Inflammatory macrophage treated with lipopolysaccharide for 1 hour (primary cell): Measurements from ENCODE around the gene SMC1B.
"Not testable (repeated sequence)": the region's sequence is repeated elsewhere in the genome, so short reads cannot be mapped to it uniquely, and the experiment has no call there.

Experiments
- DNase-seq, 2 donors: peaks; one replicate each; pipeline ENCODE4 v3.0.0-alpha.2; 2020 to 2022

Gene SMC1B

DNA sequence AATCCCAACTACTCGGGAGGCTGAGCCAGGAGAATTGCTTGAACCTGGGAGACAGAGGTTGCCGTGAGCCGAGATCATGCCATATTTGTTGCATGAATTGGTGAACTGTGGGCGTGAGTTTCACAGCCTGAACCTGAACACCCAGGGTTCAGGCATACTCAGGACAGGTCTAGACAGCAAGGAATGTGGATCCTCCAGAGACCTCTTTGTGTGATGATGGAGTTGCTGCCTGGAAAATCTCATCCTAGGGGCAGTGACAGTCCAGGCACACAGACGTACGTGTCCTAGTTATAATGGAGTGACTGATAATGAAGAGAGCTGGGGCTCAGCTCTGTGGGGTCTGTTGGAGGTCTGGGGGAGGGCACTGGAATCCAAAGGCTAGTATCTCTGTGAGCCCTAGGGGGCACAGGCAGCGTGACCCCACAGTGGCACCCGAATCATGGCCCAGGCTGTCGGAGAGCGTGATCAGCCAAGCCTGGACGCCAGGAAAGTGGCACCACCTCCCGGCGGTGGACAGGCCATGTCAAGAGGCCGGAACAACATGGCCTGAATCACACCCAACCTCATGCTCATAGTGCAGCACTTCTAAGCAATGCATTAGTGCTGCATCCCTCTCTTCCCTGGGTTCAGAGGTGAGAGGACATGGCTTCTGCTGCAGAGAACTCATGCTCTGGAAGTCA is 31.8 kb upstream of the SMC1B start:
- no peak for DNase-seq

DNA sequence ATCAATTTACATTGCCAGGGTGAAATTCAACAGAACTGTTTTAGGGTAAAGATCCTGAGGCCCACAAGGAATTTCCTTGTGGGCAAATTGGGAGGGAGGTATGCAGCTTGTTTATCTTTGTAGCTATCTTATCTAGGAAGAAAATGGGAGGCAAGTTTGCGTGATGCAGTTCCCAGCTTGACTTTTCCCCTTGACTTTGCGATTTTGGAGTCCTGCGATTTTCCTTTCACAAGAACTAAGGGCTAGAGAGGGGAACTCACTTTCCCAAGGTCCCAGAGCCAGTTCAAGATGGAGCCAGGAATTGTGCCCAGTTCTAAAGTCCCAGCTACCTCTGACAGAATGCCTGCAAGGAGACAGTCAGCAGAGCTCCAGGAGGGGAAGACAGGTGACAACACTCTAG is 30.8 kb upstream of the SMC1B start:
- DNase-seq = no peak

DNA sequence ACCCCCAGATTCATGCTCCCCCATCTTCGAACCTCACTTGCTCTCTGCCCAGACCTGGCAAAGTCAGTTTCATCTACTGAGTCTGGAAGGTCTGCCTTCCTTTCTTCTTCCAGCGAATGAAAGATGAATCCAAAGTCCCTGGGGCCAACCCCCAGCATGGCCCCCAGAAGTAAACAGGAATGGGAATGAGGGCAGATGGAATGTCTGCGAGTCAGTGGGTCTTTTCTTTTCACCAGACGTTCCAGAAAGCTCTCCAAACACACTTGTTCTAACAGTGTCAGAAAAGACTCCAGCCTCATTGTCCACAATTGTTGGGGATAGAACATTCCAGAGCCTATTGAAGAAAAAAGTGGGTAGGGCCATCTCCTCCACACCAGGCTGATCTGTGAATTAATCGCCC is 28.7 kb upstream of the SMC1B start:
- no peak for DNase-seq

DNA sequence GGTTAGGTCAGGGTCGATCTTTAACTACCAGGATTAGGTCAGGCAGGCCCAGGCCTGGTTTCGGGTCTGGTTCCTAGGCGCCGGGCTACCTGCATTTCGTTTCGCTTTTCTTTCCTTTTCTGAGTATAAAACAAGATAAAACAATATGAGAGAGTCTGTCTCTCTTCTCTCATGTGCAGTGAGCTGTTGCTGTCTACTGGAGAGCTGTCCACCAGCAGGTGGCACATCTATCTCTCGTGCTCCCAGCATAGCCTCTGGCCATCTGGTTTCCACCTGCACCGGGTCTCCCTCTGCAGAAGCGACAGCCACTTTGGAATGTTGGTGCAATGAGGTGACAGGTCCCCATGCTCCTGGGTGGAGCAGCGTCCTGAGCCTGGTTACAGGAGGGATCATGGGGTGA is 27.7 kb upstream of the SMC1B start:
- peak in 1 of 2 donors; percentile 19 for DNase-seq

DNA sequence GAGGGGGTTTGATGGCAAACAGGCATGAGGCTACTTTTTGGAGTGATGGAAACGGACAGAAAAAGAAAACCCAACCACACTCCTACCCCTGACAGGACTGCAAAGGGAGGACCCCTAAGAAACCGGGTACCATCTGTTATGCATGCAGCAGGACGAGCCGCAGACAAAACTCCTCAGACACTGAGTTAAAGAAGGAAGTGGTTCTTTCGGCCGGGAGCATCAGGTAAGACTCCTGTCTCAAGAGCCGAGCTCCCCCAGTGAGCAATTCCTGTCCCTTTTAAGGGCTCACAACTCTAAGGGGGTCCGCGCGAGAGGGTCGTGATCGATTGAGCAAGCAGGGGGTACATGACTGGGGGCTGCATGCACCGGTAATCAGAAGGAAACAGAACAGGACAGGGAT is 27.3 kb upstream of the SMC1B start:
- DNase-seq = not testable (repeated sequence)

DNA sequence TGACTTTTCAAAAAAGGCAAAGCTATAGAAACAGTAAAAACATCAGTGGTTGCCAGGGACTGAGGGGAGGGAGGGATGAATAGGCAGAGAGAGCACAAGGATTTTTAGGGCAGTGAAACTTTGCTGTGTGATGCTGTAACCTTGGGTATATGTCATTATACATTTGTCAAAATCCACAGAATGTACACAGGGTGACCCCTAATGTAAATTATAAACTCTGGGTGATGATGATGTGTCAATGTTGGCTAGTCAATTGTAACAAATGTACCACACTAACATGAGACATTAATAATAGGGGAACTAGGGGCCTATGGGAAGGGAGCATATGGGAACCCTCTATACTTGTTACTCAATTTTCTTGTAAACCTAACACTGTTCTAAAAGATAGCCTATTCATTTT is 24.9 kb upstream of the SMC1B start:
- peak; percentile 8 to 23 for DNase-seq

DNA sequence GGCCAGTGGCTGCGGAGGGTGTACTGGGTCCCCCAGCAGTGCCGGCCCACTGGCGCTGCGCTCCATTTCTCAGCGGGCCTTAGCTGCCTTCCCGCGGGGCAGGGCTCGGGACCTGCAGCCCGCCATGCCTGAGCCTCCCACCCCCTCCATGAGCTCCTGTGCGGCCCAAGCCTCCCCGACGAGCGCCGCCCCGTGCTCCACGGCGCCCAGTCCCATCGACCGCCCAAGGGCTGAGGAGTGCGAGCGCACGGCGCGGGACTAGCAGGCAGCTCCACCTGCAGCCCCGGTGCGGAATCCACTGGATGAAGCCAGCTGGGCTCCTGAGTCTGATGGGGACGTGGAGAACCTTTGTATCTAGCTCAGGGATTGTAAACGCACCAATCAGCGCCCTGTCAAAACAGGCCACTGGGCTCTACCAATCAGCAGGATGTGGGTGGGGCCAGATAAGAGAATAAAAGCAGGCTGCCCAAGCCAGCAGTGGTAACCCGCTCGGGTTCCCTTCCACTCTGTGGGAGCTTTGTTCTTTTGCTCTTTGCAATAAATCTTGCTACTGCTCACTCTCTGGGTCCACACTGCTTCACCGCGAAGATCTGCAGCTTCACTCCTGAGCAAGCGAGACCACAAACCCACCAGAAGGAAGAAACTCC is 23.6 kb upstream of the SMC1B start:
- DNase-seq = not testable (repeated sequence)

DNA sequence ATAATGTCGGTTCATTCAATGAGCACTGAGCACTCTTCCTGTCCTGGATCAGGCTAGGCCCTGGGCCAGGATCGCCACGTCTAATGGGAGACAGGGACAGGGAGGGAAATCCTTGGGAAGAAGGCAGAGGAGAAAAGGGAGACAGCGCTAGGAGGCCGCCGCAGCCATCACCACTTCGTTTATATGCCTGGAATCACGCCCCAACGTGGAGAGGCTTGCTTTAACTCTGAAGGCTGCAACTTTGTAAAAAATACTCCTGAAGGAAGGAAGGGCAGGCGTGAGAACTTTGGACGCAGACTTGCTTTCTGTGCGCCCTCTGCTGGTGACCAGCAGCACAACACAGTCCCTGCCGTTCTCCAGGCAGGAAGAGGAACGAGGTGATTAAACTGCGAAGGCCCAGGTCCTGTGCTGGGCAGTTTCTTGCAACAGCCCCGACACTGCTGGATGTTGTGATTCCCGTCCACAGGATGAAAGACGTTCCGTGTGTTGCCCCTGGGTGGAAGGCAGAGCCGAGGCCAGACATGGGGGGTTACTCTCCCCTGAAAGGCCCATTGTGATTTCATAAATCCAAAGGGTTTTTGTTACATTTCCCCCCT is 22.2 kb upstream of the SMC1B start:
- DNase-seq = peak; percentile 68 to 91

DNA sequence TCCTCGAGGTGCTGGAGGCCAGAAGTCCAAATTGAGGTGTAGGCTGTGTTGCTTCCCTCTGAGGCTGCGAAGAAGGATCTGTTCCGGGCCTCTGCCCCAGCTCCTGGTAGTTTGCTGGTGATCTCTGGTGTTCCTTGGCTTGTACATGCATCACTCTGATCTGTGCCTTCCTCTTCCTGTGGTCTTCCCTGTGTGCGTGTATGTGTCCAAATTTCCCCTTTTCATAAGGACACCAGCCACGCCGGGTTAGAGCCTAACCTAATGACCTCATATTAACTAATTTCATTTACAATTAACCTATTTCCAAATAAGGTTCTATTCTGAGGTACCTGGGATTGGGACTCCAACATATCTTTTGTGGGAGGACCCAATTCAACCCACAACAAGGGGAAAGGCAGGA is 21.6 kb upstream of the SMC1B start:
- DNase-seq = peak; percentile 34 to 41

DNA sequence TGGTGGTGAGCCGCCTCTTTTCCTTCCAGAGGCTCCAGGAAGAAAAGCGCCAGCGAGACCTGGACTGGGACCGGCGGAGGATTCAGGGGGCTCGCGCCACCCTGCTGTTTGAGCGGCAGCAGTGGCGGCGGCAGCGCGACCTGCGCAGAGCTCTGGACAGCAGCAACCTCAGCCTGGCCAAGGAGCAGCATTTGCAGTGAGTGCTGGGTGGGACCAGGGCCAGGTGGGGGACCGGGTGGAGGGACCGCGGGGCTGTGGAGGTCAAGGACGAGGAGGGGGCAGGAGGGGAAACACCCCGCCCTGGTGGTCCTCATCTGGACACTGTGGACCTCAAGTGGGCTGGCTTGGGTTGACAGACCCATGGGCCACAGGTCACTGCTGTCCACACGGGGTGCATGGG is 17.5 kb upstream of the SMC1B start:
- no peak for DNase-seq

DNA sequence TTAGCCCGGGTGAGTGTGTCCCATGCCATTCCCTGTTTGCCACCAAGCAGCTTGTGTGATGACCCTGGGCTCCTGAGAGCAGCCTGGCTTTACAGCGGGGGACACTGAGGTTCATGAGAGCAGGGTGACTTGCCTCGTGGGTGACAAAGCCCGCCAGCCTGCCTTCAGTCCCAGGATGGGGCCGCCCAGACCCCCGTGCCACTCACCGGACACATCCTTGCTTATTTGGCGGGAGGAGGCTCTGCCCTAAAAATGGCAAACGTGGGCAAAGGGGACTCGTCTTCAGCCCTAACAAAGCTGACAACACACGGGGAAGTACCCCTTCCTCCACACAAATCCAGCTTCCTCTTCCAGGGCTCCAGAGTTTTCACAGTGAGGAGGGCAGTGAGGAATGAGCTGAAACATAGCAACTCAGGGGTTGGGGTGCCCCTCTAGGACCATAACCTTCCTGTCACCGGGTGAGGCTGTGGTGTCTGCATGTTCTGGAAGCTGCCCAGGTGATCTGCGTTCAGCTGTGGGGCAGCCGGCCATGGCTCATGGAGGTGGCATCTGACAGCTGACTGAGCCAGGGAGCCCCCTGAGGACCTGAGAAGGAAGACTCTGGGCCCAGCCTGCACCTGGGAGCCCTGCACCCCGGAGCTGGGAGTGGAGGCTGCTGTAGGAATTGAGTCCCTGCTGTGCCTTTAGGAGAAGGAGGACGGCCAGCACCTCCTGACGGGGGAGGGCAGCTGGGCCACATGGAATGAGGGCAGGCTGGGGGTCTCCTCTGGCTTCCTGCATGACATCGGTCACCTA is 16.8 kb upstream of the SMC1B start:
- DNase-seq = peak; percentile 44 to 55

DNA sequence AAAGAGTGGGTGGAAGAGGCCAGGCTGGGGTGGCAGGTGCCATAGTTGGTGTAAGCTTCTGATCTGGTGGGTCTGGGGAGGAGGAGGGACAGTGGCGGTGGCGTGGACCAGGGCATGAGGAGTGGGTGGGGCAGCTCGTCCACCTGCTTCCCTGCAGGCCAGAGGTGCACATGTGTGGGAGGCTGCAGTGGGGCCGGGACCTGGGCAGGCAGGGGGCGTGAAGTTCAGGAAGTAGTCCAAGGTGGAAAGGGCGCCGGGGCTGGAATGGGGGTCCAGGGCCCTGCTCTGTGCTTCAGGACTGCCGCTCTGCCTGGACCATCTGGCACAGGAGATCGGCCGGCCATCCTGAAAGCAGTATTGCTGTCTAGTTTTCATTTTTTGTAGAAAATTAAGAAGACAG is 16.0 kb upstream of the SMC1B start:
- no peak for DNase-seq

DNA sequence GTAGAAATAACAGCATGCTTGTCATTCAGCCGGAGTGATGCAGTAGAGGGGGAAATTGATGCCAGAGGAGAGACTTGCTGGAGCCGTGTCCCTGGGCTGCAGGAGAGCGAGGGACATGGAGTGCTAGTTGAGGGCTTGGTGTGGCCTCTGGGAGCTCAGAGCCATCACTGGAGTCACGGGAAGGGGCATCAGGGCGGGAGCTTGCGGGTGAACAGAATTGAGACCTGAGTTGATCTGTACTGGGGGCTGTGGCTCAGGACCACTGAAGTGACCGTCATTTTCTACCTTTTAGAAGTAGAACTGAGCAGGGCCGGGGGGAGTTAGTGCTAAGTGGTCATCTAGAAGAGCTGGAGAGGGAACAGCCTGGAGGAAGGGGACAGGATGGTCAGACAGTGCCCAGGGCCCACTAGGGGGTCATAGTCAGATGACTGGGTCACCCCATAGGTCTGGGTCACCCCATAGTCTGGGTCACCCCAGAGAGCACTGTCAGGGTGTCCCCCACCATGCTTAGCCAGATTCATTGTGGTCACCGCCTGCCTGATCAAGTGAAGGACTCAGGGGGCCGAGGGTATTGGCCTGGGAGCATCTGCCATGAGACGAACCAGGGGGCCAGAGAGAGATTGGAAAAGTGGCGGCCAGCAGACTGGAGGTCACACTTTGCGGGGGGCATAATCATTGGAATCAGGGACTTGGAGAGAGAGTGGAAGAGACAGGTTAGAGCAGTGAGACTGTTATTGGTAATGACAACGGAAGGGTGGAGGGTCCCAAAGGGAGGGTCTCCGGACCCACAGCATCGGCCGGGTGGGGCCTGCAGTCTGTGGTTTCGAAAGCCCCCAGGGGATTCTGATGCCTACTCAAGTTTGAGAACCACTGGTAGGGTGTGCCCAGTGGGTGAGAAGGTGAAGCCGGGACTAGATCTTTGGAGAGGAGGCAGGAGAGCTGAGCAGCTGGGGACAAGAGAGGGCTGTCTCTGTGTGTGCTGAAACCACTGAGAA is 15.3 kb upstream of the SMC1B start:
- no peak for DNase-seq

DNA sequence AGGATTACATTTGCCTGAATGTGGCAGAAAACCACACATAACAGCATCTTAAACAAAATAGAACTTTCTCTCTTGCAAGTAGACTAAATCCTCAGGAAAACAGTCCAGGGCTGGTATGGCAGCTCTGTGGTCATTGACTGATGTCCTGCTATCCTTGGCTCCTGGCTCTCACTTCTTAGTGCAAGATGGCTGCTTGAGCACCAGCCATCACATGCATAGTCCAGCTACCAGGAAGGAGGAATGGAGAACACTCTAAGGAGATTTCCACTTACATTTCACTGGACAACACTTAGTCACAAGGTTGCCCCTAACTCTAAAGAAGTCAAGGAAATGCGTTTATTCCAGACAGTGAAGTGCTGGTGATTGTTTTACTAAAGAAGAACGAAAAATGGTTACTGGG is 13.7 kb upstream of the SMC1B start:
- DNase-seq = no peak

DNA sequence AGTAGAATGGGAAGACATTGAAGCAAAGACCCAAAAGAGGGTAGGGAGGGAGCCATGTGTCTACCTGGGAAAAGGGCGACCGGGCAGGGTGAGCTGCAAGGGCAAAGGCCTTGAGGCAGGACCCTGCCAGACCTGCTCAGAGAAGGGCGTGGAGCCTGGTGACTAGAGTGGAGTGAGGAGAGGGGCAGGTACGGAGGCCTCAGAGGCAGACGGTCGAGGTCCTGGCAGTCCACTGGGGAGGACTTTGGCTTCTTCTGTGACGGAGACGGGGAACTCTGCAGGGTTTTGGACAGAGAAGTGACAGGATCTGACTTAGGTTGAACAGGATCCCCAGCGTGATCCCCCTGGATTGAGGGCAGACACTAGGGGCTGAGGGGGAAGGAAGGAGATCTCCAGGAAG is 13.0 kb upstream of the SMC1B start:
- no peak for DNase-seq

DNA sequence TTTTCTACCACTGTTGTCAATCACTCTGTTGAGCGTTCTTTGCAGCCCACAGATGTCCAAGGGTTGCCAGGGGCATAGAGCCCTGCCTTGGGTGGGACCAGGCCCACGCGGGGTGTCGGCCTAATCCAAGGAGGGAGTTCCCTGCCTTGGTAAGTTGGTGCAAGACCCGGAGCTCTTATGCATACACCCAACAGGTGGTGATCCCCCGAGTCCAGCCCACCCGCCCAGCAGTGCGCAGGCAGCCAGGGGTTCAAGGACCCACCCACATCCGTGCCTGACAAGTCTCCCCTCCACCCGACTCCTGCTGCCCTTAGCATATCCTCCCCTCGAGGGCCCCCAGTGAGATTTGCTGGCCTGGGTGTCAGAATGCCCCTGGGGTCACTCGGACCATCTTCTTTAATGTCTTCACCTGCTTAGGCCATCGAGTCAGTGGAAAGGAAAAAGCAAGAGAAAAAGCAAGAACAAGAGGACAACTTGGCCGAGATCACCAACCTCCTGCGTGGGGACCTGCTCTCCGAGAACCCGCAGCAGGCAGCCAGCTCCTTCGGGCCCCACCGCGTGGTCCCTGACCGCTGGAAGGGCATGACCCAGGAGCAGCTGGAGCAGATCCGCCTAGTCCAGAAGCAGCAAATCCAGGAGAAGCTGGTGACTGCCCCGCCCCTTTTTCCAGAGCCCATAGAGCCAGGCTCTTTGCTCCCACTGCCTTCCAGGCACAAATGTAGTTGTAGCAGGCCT is 12.3 kb upstream of the SMC1B start:
- DNase-seq = no peak

DNA sequence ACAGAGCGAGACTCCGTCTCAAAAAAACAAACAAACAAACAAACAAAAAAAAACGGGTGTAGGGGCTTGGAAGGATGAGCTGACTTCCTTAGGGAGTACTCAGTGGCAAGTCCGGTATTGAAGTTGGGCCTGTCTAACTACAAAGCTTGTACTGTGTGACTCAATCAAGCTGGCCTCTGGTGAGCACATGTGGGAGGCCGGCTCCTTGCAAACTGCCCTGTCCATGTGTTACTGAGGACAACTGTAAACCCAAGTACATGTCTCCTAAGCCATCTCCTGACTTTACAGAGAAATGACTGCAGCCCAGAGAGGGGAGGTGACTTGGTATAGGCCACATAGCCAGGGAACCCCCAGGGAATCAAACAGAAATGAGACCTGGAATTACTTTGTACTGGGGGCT is 11.7 kb upstream of the SMC1B start:
- peak; percentile 39 to 57 for DNase-seq

DNA sequence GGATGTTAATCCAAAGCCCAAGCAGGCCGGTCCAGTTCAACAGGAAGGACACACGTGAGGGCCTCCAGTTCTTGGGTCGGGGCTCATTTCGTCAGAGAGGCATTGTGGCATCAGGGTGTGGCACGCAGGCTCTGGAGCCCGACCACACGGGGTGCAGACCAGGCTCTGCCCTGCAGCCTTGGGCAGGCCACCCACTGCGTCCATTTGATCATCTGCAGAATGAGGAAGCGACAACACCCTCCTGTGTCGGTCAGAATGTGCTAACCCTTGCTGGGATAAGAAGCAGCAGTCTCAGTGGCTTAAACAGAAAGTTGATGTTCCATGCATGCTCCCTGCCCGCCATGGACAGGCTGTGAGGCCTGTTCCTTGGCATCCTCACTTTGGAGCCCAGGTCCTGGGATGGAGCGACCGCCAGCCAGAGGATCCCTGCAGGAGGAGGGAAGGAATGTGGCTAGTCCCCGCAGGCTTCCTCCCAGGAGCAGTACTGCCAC is 10.9 kb upstream of the SMC1B start:
- DNase-seq = peak; percentile 81 to 88

DNA sequence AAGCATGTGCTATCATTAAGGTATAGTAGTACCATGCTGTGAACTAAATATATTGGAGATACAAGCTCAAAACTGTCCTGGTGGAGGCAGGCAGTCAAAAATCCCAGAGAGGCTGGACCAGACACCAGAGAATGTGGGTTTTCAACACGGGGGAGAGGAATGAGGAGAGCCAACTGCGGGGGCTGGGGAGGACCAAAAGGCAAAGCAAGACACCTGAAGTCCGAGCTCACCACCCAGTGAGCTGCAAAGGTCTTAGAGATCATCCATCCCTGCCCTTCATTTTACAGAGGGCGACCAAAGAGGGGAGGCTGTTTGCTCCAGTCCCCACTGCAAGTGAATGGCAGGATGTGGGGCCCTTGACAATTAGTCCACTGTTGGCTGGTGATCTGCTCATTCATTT is 10.1 kb upstream of the SMC1B start:
- DNase-seq = no peak

DNA sequence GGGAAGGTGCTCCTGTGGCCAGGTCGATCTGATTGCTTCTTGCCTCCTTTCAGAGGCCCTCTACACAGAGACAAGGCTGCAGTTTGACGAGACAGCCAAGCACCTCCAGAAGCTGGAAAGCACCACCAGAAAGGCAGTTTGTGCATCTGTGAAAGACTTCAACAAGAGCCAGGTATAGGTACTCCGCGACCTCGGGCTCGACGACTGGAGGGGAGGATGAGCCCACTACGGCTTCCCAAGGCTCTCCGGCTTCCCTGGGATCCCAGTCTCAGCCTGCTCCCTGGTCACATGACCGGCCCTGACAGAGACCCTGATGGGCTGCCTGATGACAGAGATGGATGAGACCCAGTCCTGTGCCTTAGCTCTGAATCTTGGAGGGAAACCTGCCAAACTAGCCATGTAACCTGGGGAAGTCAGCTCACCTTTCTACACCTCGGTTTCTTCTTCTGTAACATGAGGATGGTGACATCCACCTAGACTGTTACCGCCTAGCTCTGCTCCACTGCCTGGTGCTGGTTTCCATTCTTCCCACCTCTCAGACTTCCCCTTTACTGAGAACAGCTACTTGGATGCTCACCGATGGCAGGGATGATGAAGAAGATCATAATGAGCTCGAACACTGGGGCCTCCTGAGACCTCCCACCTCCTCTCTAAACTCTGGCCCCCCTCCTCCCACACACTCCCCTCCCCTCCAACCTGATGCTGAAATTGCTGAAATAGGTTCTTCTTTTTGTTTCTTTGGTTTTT is 9.0 kb upstream of the SMC1B start:
- DNase-seq = no peak
